CD14-positive monocyte (primary cell): ENCODE data around the gene PLCD1. TPM values are rescaled to one million over a fixed set of nuclear protein-coding genes. Genes with fewer than 3 reads are reported as not detected.

Source experiments
- DNase-seq, 3 donors: peaks; one replicate each; pipeline ENCODE4 v3.0.0-alpha.2; 2011 to 2022
- H2AFZ ChIP-seq: 2 replicates; pipeline ENCODE4 v1.6.0; 2012; ENCODE audit warnings: mild to moderate bottlenecking, low read depth, low read length, inconsistent platforms; ENCODE audit not compliant: insufficient read depth, poor library complexity, severe bottlenecking
- H3K27ac ChIP-seq, 2 donors: 1 replicate in 1 of 2; 2 replicates in 1 of 2; pipeline ENCODE4 v1.5.1; 2012 to 2013; ENCODE audit warnings: low read length in 2 of 2, control low read depth in 1 of 2, inconsistent platforms in 1 of 2, low read depth in 1 of 2, mild to moderate bottlenecking in 1 of 2
- H3K27me3 ChIP-seq, 2 donors: one replicate each; pipeline versions ENCODE4 v1.6.0 to v1.6.1; 2011 to 2013; ENCODE audit warnings: low read length in 2 of 2; ENCODE audit not compliant: control insufficient read depth in 2 of 2, insufficient read depth in 2 of 2
- H3K36me3 ChIP-seq, 2 donors: replicated peaks in 1 of 2; 1 replicate in 1 of 2; 2 replicates in 1 of 2; pipeline versions ENCODE4 v1.5.1 to v1.6.1; 2012 to 2013; ENCODE audit warnings: low read length in 2 of 2, control low read depth in 1 of 2, inconsistent platforms in 1 of 2, mild to moderate bottlenecking in 1 of 2; ENCODE audit not compliant: insufficient read depth in 2 of 2, control insufficient read depth in 1 of 2
- H3K4me1 ChIP-seq, 2 donors: 1 replicate in 1 of 2; 2 replicates in 1 of 2; pipeline versions ENCODE4 v1.5.1 to v1.6.1; 2012 to 2013; ENCODE audit warnings: low read length in 2 of 2, control low read depth in 1 of 2, inconsistent platforms in 1 of 2, mild to moderate bottlenecking in 1 of 2, moderate library complexity in 1 of 2; ENCODE audit not compliant: insufficient read depth in 2 of 2, control insufficient read depth in 1 of 2
- H3K4me2 ChIP-seq: replicated peaks from 2 replicates; pipeline ENCODE3; 2012; ENCODE audit warnings: low read length, moderate library complexity, mild to moderate bottlenecking; ENCODE audit not compliant: poor library complexity, severe bottlenecking; ENCODE audit errors: extremely low read depth
- H3K4me3 ChIP-seq, 3 experiments: fragments of 200-600 bp in 1 of 3; sonication (generic) in 1 of 3; replicated peaks in 1 of 3; 1 replicate in 2 of 3; 2 replicates in 1 of 3; pipeline ENCODE4 v1.5.1; 2011 to 2013; ENCODE audit warnings: low read length in 3 of 3, mild to moderate bottlenecking in 3 of 3, control low read depth in 2 of 3, low read depth in 2 of 3, inconsistent platforms in 1 of 3, moderate library complexity in 1 of 3
- H3K79me2 ChIP-seq: 2 replicates; pipeline ENCODE4 v1.6.0; 2012; ENCODE audit warnings: mild to moderate bottlenecking, control low read depth, inconsistent platforms, low read length, moderate library complexity; ENCODE audit not compliant: insufficient read depth
- H3K9ac ChIP-seq: 2 replicates; pipeline ENCODE4 v1.6.0; 2017; ENCODE audit warnings: low read length, mild to moderate bottlenecking; ENCODE audit not compliant: insufficient read depth, poor library complexity, severe bottlenecking
- H3K9me3 ChIP-seq, 2 donors: replicated peaks in 1 of 2; 1 replicate in 1 of 2; 2 replicates in 1 of 2; pipeline versions ENCODE4 v1.5.1 to v1.6.1; 2012 to 2013; ENCODE audit warnings: low read length in 2 of 2, control low read depth in 1 of 2; ENCODE audit not compliant: control insufficient read depth in 1 of 2, insufficient read depth in 1 of 2
- H4K20me1 ChIP-seq: 2 replicates; pipeline ENCODE4 v1.6.0; 2012; ENCODE audit warnings: mild to moderate bottlenecking, low read length, control low read depth, moderate library complexity; ENCODE audit not compliant: insufficient read depth
- H3K27ac Mint-ChIP-seq, 7 donors: one replicate each; pipeline ENCODE4 v1.8.0; 2020; ENCODE audit warnings: mild to moderate bottlenecking in 7 of 7, mixed read lengths in 7 of 7, moderate library complexity in 6 of 7, inconsistent platforms in 2 of 7
- H3K27me3 Mint-ChIP-seq, 3 donors: one replicate each; pipeline ENCODE4 v1.8.0; 2021 to 2022; ENCODE audit warnings: low read depth in 3 of 3, mild to moderate bottlenecking in 3 of 3, mixed read lengths in 3 of 3, moderate library complexity in 3 of 3, inconsistent platforms in 1 of 3
- H3K36me3 Mint-ChIP-seq, 2 donors: one replicate each; pipeline ENCODE4 v1.8.0; 2020; ENCODE audit warnings: mixed read lengths in 2 of 2, inconsistent platforms in 1 of 2, mild to moderate bottlenecking in 1 of 2
- H3K4me1 Mint-ChIP-seq: one replicate; pipeline ENCODE4 v1.8.0; 2020; ENCODE audit warnings: mild to moderate bottlenecking, mixed read lengths
- H3K4me3 Mint-ChIP-seq, 2 donors: one replicate each; pipeline ENCODE4 v1.8.0; 2020; ENCODE audit warnings: mild to moderate bottlenecking in 2 of 2, mixed read lengths in 2 of 2, moderate library complexity in 1 of 2
- H3K9me3 Mint-ChIP-seq, 7 donors: one replicate each; pipeline ENCODE4 v1.8.0; 2020 to 2022; ENCODE audit warnings: mixed read lengths in 7 of 7, mild to moderate bottlenecking in 6 of 7, moderate library complexity in 6 of 7, inconsistent platforms in 2 of 7
- CTCF ChIP-seq: fragments of 200-600 bp; IDR thresholded peaks from one replicate; pipeline ENCODE4 v1.8.0; 2022; ENCODE audit warnings: antibody characterized with exemption, mild to moderate bottlenecking
- WGBS: methylation state at CpG from one replicate; pipeline ENCODE4 v1.1.5; 2013; ENCODE audit warnings: missing lambda C conversion rate; ENCODE audit not compliant: insufficient coverage; 5-methylcytosine and 5-hydroxymethylcytosine counted together
- intact Hi-C, 2 donors: fragments of 100-400 bp; cut with micrococcal nuclease; formaldehyde crosslinking; loops; one replicate each; pipeline versions ENCODE4 v1.15.0 to v1.15.1; 2023
- polyA plus RNA-seq, 3 donors: library from polyadenylated mRNA; depleted of rRNA in 1 of 3; unstranded in 2 of 3; stranded (reverse) in 1 of 3; fragments of 300-500 nt in 2 of 3; fragments of >200 nt in 1 of 3; fragmentation: Illumina TruSeq in 2 of 3; gene quantifications; 1 replicate in 2 of 3; 2 replicates in 1 of 3; pipeline ENCODE4 v1.2.3, GENCODE V29; 2012 to 2021

Gene PLCD1
- polyA plus RNA-seq, 3 donors = 4.1 to 6.4 (median 6.0) TPM

GRCh38 chr3:38003371-38003816, 26.0 kb downstream of the PLCD1 start:
- Histone ChIP-seq H3K79me2 (no peaks in the 10 kb centered on the region), H3K9ac (no peak overlapping the region), H3K27me3 (no peaks in the 10 kb centered on the region), H3K36me3 (peaks cover 70 to 90% of the 10 kb centered on the region in 2 donors), H2AFZ (no peak overlapping the region), H3K27ac (peak overlapping the region in 1 of 2 donors; percentile 51), H3K4me3 (no peak overlapping the region), H4K20me1 (no peaks in the 10 kb centered on the region), H3K4me1 (peaks cover 8 to 20% of the 10 kb centered on the region in 2 donors), H3K9me3 (no peaks in the 10 kb centered on the region), H3K4me2 (no peak overlapping the region)
- intact Hi-C loops = loop anchor here (2.0 to 5.0 kb wide), 2 partner anchors 29 to 36 kb away; no protein-coding TSS in a partner anchor
- Mint-ChIP-seq H3K9me3 (no peaks in the 10 kb centered on the region), H3K4me1 (peaks cover 23% of the 10 kb centered on the region), H3K36me3 (peaks cover 66 to 86% of the 10 kb centered on the region in 2 donors), H3K4me3 (no peak overlapping the region), H3K27ac (peak overlapping the region in 4 of 7 donors; percentile 3 to 80 (median 34)), H3K27me3 (peaks cover 0 to 4% (median 2%) of the 10 kb centered on the region in 3 donors)
- peak; percentile 37 to 60 (median 37) for DNase-seq
- peak; percentile 73 for TF ChIP-seq CTCF
- no CpG with 5 or more reads among the region's 7 CpGs for WGBS

GRCh38 chr3:38002940-38003339, 26.5 kb downstream of the PLCD1 start:
- no peaks in the 10 kb centered on the region for H4K20me1 ChIP-seq
- Mint-ChIP-seq H3K9me3 (no peaks in the 10 kb centered on the region), H3K27ac (peak overlapping the region in 5 of 7 donors; percentile 30 to 80 (median 70)), H3K27me3 (peaks cover 0 to 4% (median 2%) of the 10 kb centered on the region in 3 donors), H3K4me1 (peaks cover 27% of the 10 kb centered on the region), H3K36me3 (peaks cover 63 to 83% of the 10 kb centered on the region in 2 donors), H3K4me3 (no peak overlapping the region)
- H3K27me3 ChIP-seq = no peaks in the 10 kb centered on the region
- TF ChIP-seq CTCF = no peak
- no peak overlapping the region for H3K4me3 ChIP-seq
- no peak overlapping the region for H3K9ac ChIP-seq
- peaks cover 3% of the 10 kb centered on the region for H3K79me2 ChIP-seq
- H3K36me3 ChIP-seq = peaks cover 65 to 85% of the 10 kb centered on the region in 2 donors
- intact Hi-C loops = loop anchor here (2.0 to 5.0 kb wide), 2 partner anchors 28 to 36 kb away; no protein-coding TSS in a partner anchor
- no peak overlapping the region for H3K4me2 ChIP-seq
- DNase-seq = no peak
- WGBS = 87% methylated on average over 3 of the region's 9 CpGs
- peak overlapping the region in 1 of 2 donors; percentile 51 for H3K27ac ChIP-seq
- peaks cover 12 to 25% of the 10 kb centered on the region in 2 donors for H3K4me1 ChIP-seq
- H3K9me3 ChIP-seq = no peaks in the 10 kb centered on the region
- no peak overlapping the region for H2AFZ ChIP-seq
